ENCODE measurements around the gene ZNF776. TPM values are rescaled to one million over a fixed set of nuclear protein-coding genes. Genes with fewer than 3 reads are reported as not detected.

The ZNF776 gene
- 9.9 and 12.2 TPM in 2 replicates for total RNA-seq

- Histone ChIP-seq H3K4me3 (ENCODE audit: low read depth, low read length) (peak within 1 kb of the TSS; percentile 89), H3K27me3 (ENCODE audit: control insufficient read depth, insufficient read depth, low read length) (no peaks in the 10 kb centered on the region), H3K36me3 (ENCODE audit: control insufficient read depth, insufficient read depth, low read length) (peaks cover 2% of the 10 kb centered on the region)
- no peak for TF ChIP-seq CTCF (IDR thresholded peaks at IDR 0.05; ENCODE audit: insufficient read depth, low read length, poor library complexity, severe bottlenecking)
- DNase-seq (ENCODE audit: low read depth), result peak; percentile 70
These were observed at the start of gene ZNF776 for GRCh38 chr19:57746580-57747471. Gene ZNF776 (plus strand): TSS chr19:57746815. CDS start chr19:57747059, 244 bp downstream.

- Histone ChIP-seq H3K36me3 (ENCODE audit: control insufficient read depth, insufficient read depth, low read length) (no peaks in the 10 kb centered on the region), H3K4me3 (ENCODE audit: low read depth, low read length) (no peak overlapping the region), H3K27me3 (ENCODE audit: control insufficient read depth, insufficient read depth, low read length) (no peaks in the 10 kb centered on the region)
- DNase-seq (ENCODE audit: low read depth), result no peak
- TF ChIP-seq CTCF (IDR thresholded peaks at IDR 0.05; ENCODE audit: insufficient read depth, low read length, poor library complexity, severe bottlenecking), result no peak
These were observed 45.0 kb upstream of the ZNF776 start for GRCh38 chr19:57701625-57702024.

GRCh38 chr19:57706346-57706745, 40.3 kb upstream of the ZNF776 start:
- TF ChIP-seq CTCF (IDR thresholded peaks at IDR 0.05; ENCODE audit: insufficient read depth, low read length, poor library complexity, severe bottlenecking), result no peak
- no peaks in the 10 kb centered on the region for H3K27me3 ChIP-seq (ENCODE audit: control insufficient read depth, insufficient read depth, low read length)
- H3K36me3 ChIP-seq (ENCODE audit: control insufficient read depth, insufficient read depth, low read length), result no peaks in the 10 kb centered on the region
- no peak for DNase-seq (ENCODE audit: low read depth)
- H3K4me3 ChIP-seq (ENCODE audit: low read depth, low read length), result no peak overlapping the region

- peak; percentile 31 for DNase-seq (ENCODE audit: low read depth)
- no peaks in the 10 kb centered on the region for H3K27me3 ChIP-seq (ENCODE audit: control insufficient read depth, insufficient read depth, low read length)
- H3K4me3 ChIP-seq (ENCODE audit: low read depth, low read length), result peak within 1 kb of the TSS; percentile 67
- TF ChIP-seq CTCF (IDR thresholded peaks at IDR 0.05; ENCODE audit: insufficient read depth, low read length, poor library complexity, severe bottlenecking), result no peak
- H3K36me3 ChIP-seq (ENCODE audit: control insufficient read depth, insufficient read depth, low read length), result no peaks in the 10 kb centered on the region
These were observed 37.8 kb upstream of the ZNF776 start, which contains the start of gene ZNF154 for GRCh38 chr19:57708641-57709361. Gene ZNF154 (minus strand): TSS chr19:57709204. CDS start chr19:57708971, 233 bp downstream.

- no peaks in the 10 kb centered on the region for H3K36me3 ChIP-seq (ENCODE audit: control insufficient read depth, insufficient read depth, low read length)
- TF ChIP-seq CTCF (IDR thresholded peaks at IDR 0.05; ENCODE audit: insufficient read depth, low read length, poor library complexity, severe bottlenecking), result no peak
- no peak for DNase-seq (ENCODE audit: low read depth)
- no peak overlapping the region for H3K4me3 ChIP-seq (ENCODE audit: low read depth, low read length)
- no peaks in the 10 kb centered on the region for H3K27me3 ChIP-seq (ENCODE audit: control insufficient read depth, insufficient read depth, low read length)
These were observed 37.0 kb upstream of the ZNF776 start for GRCh38 chr19:57709616-57710015.

Data from kidney epithelial cell (primary cell).